SK-N-SH (cell line): ENCODE results near the gene EFCAB6. TPM values are rescaled to one million over a fixed set of nuclear protein-coding genes. Genes with fewer than 3 reads are reported as not detected.

Experiments
- CTCF ChIA-PET: fragments of 300-600, 350-600 bp; formaldehyde crosslinking; extraction: SDS; loops from one replicate; lab custom pipeline; 2021; lab: Yijun Ruan, JAX
- POLR2A ChIA-PET: fragments of 350-600 bp; sonication (Branson Sonifier 250); formaldehyde crosslinking; extraction: SDS; loops from one replicate; lab custom pipeline; 2020; ENCODE audit warnings: antibody characterized with exemption, inconsistent platforms; lab: Yijun Ruan, JAX
- DNase-seq: peaks from one replicate; pipeline ENCODE4 v3.0.0; 2012
- H2AFZ ChIP-seq: fragments of 200-600 bp; sonication (generic); 2 replicates; pipeline ENCODE4 v1.8.1; 2016; ENCODE audit warnings: antibody characterized with exemption, mild to moderate bottlenecking, low read depth
- H3F3A ChIP-seq: fragments of 200-600 bp; sonication (generic); replicated peaks from 2 replicates; pipeline ENCODE3; 2016; ENCODE audit warnings: antibody characterized with exemption, mild to moderate bottlenecking; ENCODE audit not compliant: insufficient read depth
- H3K27ac ChIP-seq, 2 experiments: fragments of 200-500 bp in 1 of 2; fragments of 200-600 bp in 1 of 2; sonication (Bioruptor generic) in 1 of 2; sonication (generic), shearing (Covaris generic) in 1 of 2; 2 replicates each; pipeline versions ENCODE4 v1.5.1 to v1.6.1; 2014 to 2016; ENCODE audit warnings: low read depth in 2 of 2, inconsistent platforms in 1 of 2, low read length in 1 of 2, mild to moderate bottlenecking in 1 of 2, mixed read lengths in 1 of 2
- H3K27me3 ChIP-seq: fragments of 200-600 bp; sonication (generic), shearing (Covaris generic); 2 replicates; pipeline ENCODE4 v1.6.1; 2016; ENCODE audit warnings: mixed run types; ENCODE audit not compliant: insufficient read depth
- H3K36me3 ChIP-seq, 2 experiments: fragments of 200-500 bp in 1 of 2; fragments of 200-600 bp in 1 of 2; sonication (Bioruptor generic) in 1 of 2; sonication (generic) in 1 of 2; replicated peaks in 1 of 2; 2 replicates each; pipeline versions ENCODE3 to v1.5.1; 2014 to 2016; ENCODE audit warnings: low read length in 1 of 2, mild to moderate bottlenecking in 1 of 2; ENCODE audit not compliant: insufficient read depth in 2 of 2, control insufficient read depth in 1 of 2
- H3K4me1 ChIP-seq, 2 experiments: fragments of 200-500 bp in 1 of 2; fragments of 200-600 bp in 1 of 2; sonication (Bioruptor generic) in 1 of 2; sonication (generic), shearing (Covaris generic) in 1 of 2; 2 replicates each; pipeline versions ENCODE4 v1.5.1 to v1.6.1; 2014 to 2016; ENCODE audit warnings: low read depth in 1 of 2, low read length in 1 of 2, mixed run types in 1 of 2; ENCODE audit not compliant: insufficient read depth in 2 of 2, control insufficient read depth in 1 of 2
- H3K4me2 ChIP-seq: fragments of 200-600 bp; sonication (generic), shearing (Covaris generic); 2 replicates; pipeline ENCODE4 v1.6.1; 2017; ENCODE audit warnings: mixed run types
- H3K4me3 ChIP-seq, 2 experiments: fragments of 200-500 bp in 1 of 2; fragments of 200-600 bp in 1 of 2; sonication (Bioruptor generic) in 1 of 2; sonication (generic), shearing (Covaris generic) in 1 of 2; 2 replicates each; pipeline versions ENCODE4 v1.5.1 to v1.8.1; 2014 to 2016; ENCODE audit warnings: low read depth in 2 of 2, inconsistent platforms in 1 of 2, low read length in 1 of 2, mild to moderate bottlenecking in 1 of 2, mixed read lengths in 1 of 2, moderate library complexity in 1 of 2
- H3K79me2 ChIP-seq: fragments of 200-600 bp; sonication (generic); 2 replicates; pipeline ENCODE4 v1.8.1; 2017; ENCODE audit warnings: mild to moderate bottlenecking; ENCODE audit not compliant: insufficient read depth
- H3K9ac ChIP-seq: fragments of 200-600 bp; sonication (generic); 2 replicates; pipeline ENCODE4 v1.6.1; 2017; ENCODE audit warnings: mixed run types
- H3K9me2 ChIP-seq: fragments of 200-600 bp; sonication (generic); 2 replicates; pipeline ENCODE4 v1.6.1; 2017; ENCODE audit warnings: mixed run types
- H3K9me3 ChIP-seq: fragments of 200-600 bp; sonication (generic); 2 replicates; pipeline ENCODE4 v1.6.1; 2017; ENCODE audit warnings: mixed run types, mild to moderate bottlenecking, moderate library complexity
- H4K20me1 ChIP-seq: fragments of 200-600 bp; sonication (generic); 2 replicates; pipeline ENCODE4 v1.6.1; 2017; ENCODE audit warnings: mild to moderate bottlenecking, mixed run types; ENCODE audit not compliant: insufficient read depth
- ELF1 ChIP-seq: IDR thresholded peaks from 2 replicates; pipeline ENCODE4 v1.4.0; 2012
- EP300 ChIP-seq, 2 experiments: IDR thresholded peaks; 2 replicates each; pipeline versions ENCODE4 v1.4.0 to v1.6.1; 2012; ENCODE audit warnings: borderline replicate concordance in 1 of 2, low read depth in 1 of 2, low read length in 1 of 2
- EZH2phosphoT487 ChIP-seq: fragments of 200-600 bp; sonication (generic); IDR thresholded peaks from 2 replicates; pipeline ENCODE4 v1.6.1; 2017; ENCODE audit warnings: low read depth, mixed run types, mild to moderate bottlenecking, antibody characterized with exemption, moderate library complexity, borderline replicate concordance
- GATA2 ChIP-seq: sonication (generic); formaldehyde crosslinking; IDR thresholded peaks from 2 replicates; pipeline ENCODE4 v1.5.0; 2020; ENCODE audit warnings: mild to moderate bottlenecking, missing genetic modification reagents
- MXI1 ChIP-seq: IDR thresholded peaks from 2 replicates; pipeline ENCODE4 v1.6.1; 2012; ENCODE audit warnings: mild to moderate bottlenecking, low read depth, low read length, improper control_type of control experiment
- NFIC ChIP-seq: IDR thresholded peaks from 2 replicates; pipeline ENCODE4 v1.4.0; 2012; ENCODE audit warnings: borderline replicate concordance
- NRF1 ChIP-seq: IDR thresholded peaks from 2 replicates; pipeline ENCODE4 v1.6.1; 2012; ENCODE audit warnings: low read depth, mild to moderate bottlenecking, low read length
- RAD21 ChIP-seq: IDR thresholded peaks from 2 replicates; pipeline ENCODE4 v1.6.1; 2012; ENCODE audit warnings: mild to moderate bottlenecking, low read length
- RXRA ChIP-seq: IDR thresholded peaks from 2 replicates; pipeline ENCODE4 v1.4.0; 2012; ENCODE audit warnings: low read depth, mild to moderate bottlenecking, borderline replicate concordance
- TCF12 ChIP-seq: IDR thresholded peaks from 2 replicates; pipeline ENCODE4 v1.4.0; 2012
- YY1 ChIP-seq: IDR thresholded peaks from 2 replicates; pipeline ENCODE4 v1.4.0; 2012; ENCODE audit warnings: low read depth, mild to moderate bottlenecking
- WGBS: methylation state at CpG from one replicate; pipeline ENCODE4 v1.1.6; 2017; ENCODE audit warnings: low lambda C conversion rate; 5-methylcytosine and 5-hydroxymethylcytosine counted together
- polyA plus RNA-seq, 3 experiments: library from polyadenylated mRNA; depleted of rRNA; stranded (reverse); fragments of >200 nt; gene quantifications; 2 replicates each; pipeline ENCODE4 v1.2.3, GENCODE V29; 2012
- TF ChIP-seq, protein P1 (sequence below): IDR thresholded peaks from 2 replicates; pipeline ENCODE4 v1.6.1; 2012; ENCODE audit warnings: mild to moderate bottlenecking, low read depth, low read length, moderate library complexity
- TF ChIP-seq, protein P2 (sequence below): IDR thresholded peaks from 2 replicates; pipeline ENCODE4 v1.4.0; 2012; ENCODE audit warnings: low read depth, borderline replicate concordance

The EFCAB6 gene
- polyA plus RNA-seq, 1 of the 3 experiments (the other 2 are of a cell fraction): 0.46 TPM

DNA sequence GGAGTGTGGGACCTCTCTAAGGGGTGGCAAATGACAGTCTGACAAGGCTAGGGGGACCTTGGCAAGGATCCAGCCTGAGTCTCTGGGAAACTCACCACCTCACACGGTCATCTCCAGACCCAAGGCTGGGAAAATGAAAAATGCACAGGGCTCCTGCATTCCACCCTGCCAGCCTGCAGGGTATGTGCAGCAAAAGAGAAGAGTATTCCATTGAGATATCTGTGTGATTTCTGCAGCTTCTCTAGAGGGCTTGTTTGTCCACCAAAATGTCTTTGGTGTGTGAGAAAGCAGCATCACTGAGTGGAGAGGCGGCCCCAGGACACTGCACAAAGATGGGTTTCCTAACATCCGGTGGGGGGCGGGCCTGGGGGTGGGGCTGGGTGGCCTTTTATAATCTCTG, 177.8 kb downstream of the EFCAB6 start:
- TF ChIP-seq, protein P1, sequence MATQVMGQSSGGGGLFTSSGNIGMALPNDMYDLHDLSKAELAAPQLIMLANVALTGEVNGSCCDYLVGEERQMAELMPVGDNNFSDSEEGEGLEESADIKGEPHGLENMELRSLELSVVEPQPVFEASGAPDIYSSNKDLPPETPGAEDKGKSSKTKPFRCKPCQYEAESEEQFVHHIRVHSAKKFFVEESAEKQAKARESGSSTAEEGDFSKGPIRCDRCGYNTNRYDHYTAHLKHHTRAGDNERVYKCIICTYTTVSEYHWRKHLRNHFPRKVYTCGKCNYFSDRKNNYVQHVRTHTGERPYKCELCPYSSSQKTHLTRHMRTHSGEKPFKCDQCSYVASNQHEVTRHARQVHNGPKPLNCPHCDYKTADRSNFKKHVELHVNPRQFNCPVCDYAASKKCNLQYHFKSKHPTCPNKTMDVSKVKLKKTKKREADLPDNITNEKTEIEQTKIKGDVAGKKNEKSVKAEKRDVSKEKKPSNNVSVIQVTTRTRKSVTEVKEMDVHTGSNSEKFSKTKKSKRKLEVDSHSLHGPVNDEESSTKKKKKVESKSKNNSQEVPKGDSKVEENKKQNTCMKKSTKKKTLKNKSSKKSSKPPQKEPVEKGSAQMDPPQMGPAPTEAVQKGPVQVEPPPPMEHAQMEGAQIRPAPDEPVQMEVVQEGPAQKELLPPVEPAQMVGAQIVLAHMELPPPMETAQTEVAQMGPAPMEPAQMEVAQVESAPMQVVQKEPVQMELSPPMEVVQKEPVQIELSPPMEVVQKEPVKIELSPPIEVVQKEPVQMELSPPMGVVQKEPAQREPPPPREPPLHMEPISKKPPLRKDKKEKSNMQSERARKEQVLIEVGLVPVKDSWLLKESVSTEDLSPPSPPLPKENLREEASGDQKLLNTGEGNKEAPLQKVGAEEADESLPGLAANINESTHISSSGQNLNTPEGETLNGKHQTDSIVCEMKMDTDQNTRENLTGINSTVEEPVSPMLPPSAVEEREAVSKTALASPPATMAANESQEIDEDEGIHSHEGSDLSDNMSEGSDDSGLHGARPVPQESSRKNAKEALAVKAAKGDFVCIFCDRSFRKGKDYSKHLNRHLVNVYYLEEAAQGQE: no peak
- TF ChIP-seq RXRA (no peak), RAD21 (no peak)
- Histone ChIP-seq H2AFZ (no peak overlapping the region), H3K79me2 (no peaks in the 10 kb centered on the region), H3K27ac (no peak overlapping the region), H3K4me2 (no peak overlapping the region), H3K9me2 (no peaks in the 10 kb centered on the region), H3K4me3 (no peak overlapping the region), H3F3A (no peaks in the 10 kb centered on the region), H4K20me1 (no peaks in the 10 kb centered on the region), H3K36me3 (no peaks in the 10 kb centered on the region), H3K27me3 (no peaks in the 10 kb centered on the region), H3K9ac (no peak overlapping the region), H3K9me3 (no peaks in the 10 kb centered on the region), H3K4me1 (no peaks in the 10 kb centered on the region)
- no CpG with 5 or more reads among the region's 4 CpGs for WGBS
- ChIA-PET CTCF (no interaction called here), POLR2A (no interaction called here)
- DNase-seq: no peak

DNA sequence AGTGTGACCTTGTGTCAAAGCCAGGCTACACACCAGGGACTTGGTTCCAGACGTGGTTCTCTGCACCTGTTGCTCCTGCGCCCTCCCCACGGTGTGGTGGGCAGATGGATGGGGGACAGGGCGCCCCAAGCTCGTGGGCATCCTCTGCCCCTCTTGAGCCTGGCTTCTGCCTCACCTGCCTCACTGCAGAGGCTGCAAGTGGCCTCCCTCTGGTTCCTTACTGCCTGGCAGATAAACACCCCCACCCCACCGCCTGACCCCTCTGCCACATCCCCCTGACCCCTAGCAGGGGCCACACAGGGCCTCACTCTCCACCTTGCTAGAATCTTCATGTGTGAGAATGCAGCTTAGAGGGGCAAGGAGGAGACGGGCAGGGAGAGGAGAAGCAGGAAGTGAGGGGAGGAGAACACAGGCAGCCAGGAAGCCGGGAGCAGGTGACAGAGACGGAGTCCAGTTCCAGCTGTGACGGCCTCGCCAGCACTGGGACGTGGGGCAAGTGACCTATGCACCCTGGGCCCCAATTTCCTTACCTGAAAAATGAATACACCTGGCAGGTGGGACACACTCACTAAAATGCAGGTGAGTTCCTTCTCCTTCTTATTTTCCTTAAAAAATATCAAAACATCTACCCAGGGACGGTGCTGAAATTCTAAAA, 178.3 kb downstream of the EFCAB6 start:
- no peak overlapping the region for H3K4me2 ChIP-seq
- H3K27me3 ChIP-seq: no peaks in the 10 kb centered on the region
- 86% methylated on average over 7 of the region's 13 CpGs for WGBS
- CTCF ChIA-PET: no interaction called here
- no peaks in the 10 kb centered on the region for H3K9me2 ChIP-seq
- no peak overlapping the region for H3K9ac ChIP-seq
- no peaks in the 10 kb centered on the region for H3K9me3 ChIP-seq
- no peaks in the 10 kb centered on the region for H3K79me2 ChIP-seq
- H2AFZ ChIP-seq: no peak overlapping the region
- H4K20me1 ChIP-seq: no peaks in the 10 kb centered on the region
- no peaks in the 10 kb centered on the region for H3K36me3 ChIP-seq
- POLR2A ChIA-PET: no interaction called here
- H3K27ac ChIP-seq: no peak overlapping the region
- no peak for TF ChIP-seq NRF1
- TF ChIP-seq ELF1: no peak
- no peak for TF ChIP-seq MXI1
- no peak for TF ChIP-seq NFIC
- no peak for TF ChIP-seq EP300 (IDR thresholded peaks at IDR 0.05; ENCODE audit: borderline replicate concordance in 1 of 2, low read depth in 1 of 2, low read length in 1 of 2)
- no peak for TF ChIP-seq GATA2
- no peak for TF ChIP-seq TCF12
- no peak for TF ChIP-seq YY1
- no peak for TF ChIP-seq RXRA
- no peak for TF ChIP-seq EZH2phosphoT487
- TF ChIP-seq, protein P2, sequence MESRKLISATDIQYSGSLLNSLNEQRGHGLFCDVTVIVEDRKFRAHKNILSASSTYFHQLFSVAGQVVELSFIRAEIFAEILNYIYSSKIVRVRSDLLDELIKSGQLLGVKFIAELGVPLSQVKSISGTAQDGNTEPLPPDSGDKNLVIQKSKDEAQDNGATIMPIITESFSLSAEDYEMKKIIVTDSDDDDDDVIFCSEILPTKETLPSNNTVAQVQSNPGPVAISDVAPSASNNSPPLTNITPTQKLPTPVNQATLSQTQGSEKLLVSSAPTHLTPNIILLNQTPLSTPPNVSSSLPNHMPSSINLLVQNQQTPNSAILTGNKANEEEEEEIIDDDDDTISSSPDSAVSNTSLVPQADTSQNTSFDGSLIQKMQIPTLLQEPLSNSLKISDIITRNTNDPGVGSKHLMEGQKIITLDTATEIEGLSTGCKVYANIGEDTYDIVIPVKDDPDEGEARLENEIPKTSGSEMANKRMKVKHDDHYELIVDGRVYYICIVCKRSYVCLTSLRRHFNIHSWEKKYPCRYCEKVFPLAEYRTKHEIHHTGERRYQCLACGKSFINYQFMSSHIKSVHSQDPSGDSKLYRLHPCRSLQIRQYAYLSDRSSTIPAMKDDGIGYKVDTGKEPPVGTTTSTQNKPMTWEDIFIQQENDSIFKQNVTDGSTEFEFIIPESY: no peak
- DNase-seq: no peak
- no peak overlapping the region for H3K4me3 ChIP-seq
- no peaks in the 10 kb centered on the region for H3F3A ChIP-seq
- H3K4me1 ChIP-seq: no peaks in the 10 kb centered on the region
